HCT116 (cell line): Measurements from ENCODE around the gene LRIT2. TPM values are rescaled to one million over a fixed set of nuclear protein-coding genes. Genes with fewer than 3 reads are reported as not detected.

Experiments used
- ATAC-seq: fragments of 200-7000 bp; cut with Tn5 transposase; 2 replicates; pipeline ENCODE4 v1.9.1; 2020; ENCODE audit warnings: mild to moderate bottlenecking, moderate library complexity
- BruUV-seq: library from RNA; stranded (reverse); fragments of 400-500 nt; replicated peaks from 2 replicates; lab custom pipeline; 2021; lab: Mats Ljungman, UMichigan
- CTCF ChIA-PET: fragments of 300-600 bp; sonication (Branson Sonifier 250); formaldehyde crosslinking; loops from one replicate; lab custom pipeline; 2021; ENCODE audit warnings: antibody characterized with exemption; lab: Charles Lee
- POLR2A ChIA-PET: fragments of 300-600, 350-600 bp; sonication (Branson Sonifier 250); formaldehyde crosslinking; loops from one replicate; lab custom pipeline; 2021; ENCODE audit warnings: antibody characterized with exemption; lab: Charles Lee
- RAD21 ChIA-PET, 2 experiments: fragments of 300-600 bp; sonication (Branson Sonifier 250); formaldehyde crosslinking; loops; one replicate each; lab custom pipeline; 2023; ENCODE audit warnings: low total read pairs in 2 of 2; ENCODE audit not compliant: uncharacterized antibody in 2 of 2, unreplicated experiment in 2 of 2, low non-redundant PET in 1 of 2; lab: Charles Lee
- DNase-seq: peaks from one replicate; pipeline ENCODE4 v3.0.0-alpha.2; 2010; ENCODE audit warnings: low read depth, low spot score
- H2AFZ ChIP-seq: fragments of 200-600 bp; shearing (Covaris generic), sonication (generic); 2 replicates; pipeline ENCODE4 v1.6.1; 2017; ENCODE audit warnings: low read depth, mixed run types, mixed read lengths, antibody characterized with exemption, low read length; ENCODE audit not compliant: poor library complexity, severe bottlenecking
- H3K27ac ChIP-seq: 2 replicates; pipeline ENCODE4 v1.5.1; 2012; ENCODE audit warnings: low read depth, low read length
- H3K27me3 ChIP-seq: fragments of 200-600 bp; sonication (generic); 2 replicates; pipeline ENCODE4 v1.6.1; 2016; ENCODE audit warnings: mixed run types, low read length, mixed read lengths; ENCODE audit not compliant: insufficient read depth
- H3K36me3 ChIP-seq, 2 experiments: fragments of 200-500 bp in 1 of 2; fragments of 200-600 bp in 1 of 2; sonication (Bioruptor generic) in 1 of 2; sonication (generic) in 1 of 2; 2 replicates each; pipeline versions ENCODE4 v1.5.1 to v1.6.1; 2014 to 2016; ENCODE audit warnings: low read length in 2 of 2, inconsistent platforms in 1 of 2, mixed read lengths in 1 of 2, mixed run types in 1 of 2; ENCODE audit not compliant: insufficient read depth in 2 of 2, control insufficient read depth in 1 of 2
- H3K4me1 ChIP-seq, 2 experiments: fragments of 200-600 bp in 1 of 2; sonication (generic) in 1 of 2; 2 replicates each; pipeline versions ENCODE4 v1.5.1 to v1.6.1; 2012 to 2017; ENCODE audit warnings: low read length in 2 of 2, inconsistent platforms in 1 of 2, mild to moderate bottlenecking in 1 of 2, mixed read lengths in 1 of 2, mixed run types in 1 of 2, moderate library complexity in 1 of 2; ENCODE audit not compliant: insufficient read depth in 2 of 2, control insufficient read depth in 1 of 2
- H3K4me2 ChIP-seq: fragments of 200-600 bp; sonication (generic); 2 replicates; pipeline ENCODE4 v1.6.1; 2017; ENCODE audit warnings: mixed run types, low read length, mixed read lengths
- H3K4me3 ChIP-seq, 2 experiments: fragments of 200-600 bp in 1 of 2; sonication (generic) in 1 of 2; replicated peaks in 1 of 2; 2 replicates each; pipeline ENCODE4 v1.5.1; 2011 to 2016; ENCODE audit warnings: low read length in 2 of 2, control low read depth in 1 of 2, low read depth in 1 of 2, mild to moderate bottlenecking in 1 of 2, mixed read lengths in 1 of 2, mixed run types in 1 of 2
- H3K79me2 ChIP-seq: fragments of 200-600 bp; sonication (generic); 2 replicates; pipeline ENCODE4 v1.6.1; 2017; ENCODE audit warnings: mild to moderate bottlenecking, mixed run types, low read length, moderate library complexity, mixed read lengths; ENCODE audit not compliant: insufficient read depth
- H3K9ac ChIP-seq: fragments of 200-600 bp; sonication (generic); 2 replicates; pipeline ENCODE4 v1.6.1; 2016; ENCODE audit warnings: low read length, mixed read lengths
- H3K9me2 ChIP-seq: fragments of 200-600 bp; sonication (generic), shearing (Covaris generic); 2 replicates; pipeline ENCODE4 v1.6.1; 2017; ENCODE audit warnings: mixed run types, mild to moderate bottlenecking, moderate library complexity; ENCODE audit not compliant: insufficient read depth
- H3K9me3 ChIP-seq, 2 experiments: fragments of 200-500 bp in 1 of 2; fragments of 200-600 bp in 1 of 2; sonication (Bioruptor generic) in 1 of 2; sonication (generic) in 1 of 2; 2 replicates each; pipeline ENCODE4 v1.6.1; 2014 to 2017; ENCODE audit warnings: low read length in 2 of 2, mixed read lengths in 2 of 2, inconsistent platforms in 1 of 2, low read depth in 1 of 2, mild to moderate bottlenecking in 1 of 2, mixed run types in 1 of 2, moderate library complexity in 1 of 2; ENCODE audit not compliant: control insufficient read depth in 1 of 2, insufficient read depth in 1 of 2
- H4K20me1 ChIP-seq: fragments of 200-600 bp; sonication (generic), shearing (Covaris generic); 2 replicates; pipeline ENCODE4 v1.6.1; 2017; ENCODE audit warnings: mixed run types, mild to moderate bottlenecking, moderate library complexity; ENCODE audit not compliant: insufficient read depth
- ATF3 ChIP-seq: IDR thresholded peaks from 2 replicates; pipeline ENCODE4 v1.6.1; 2012
- CBX3 ChIP-seq: IDR thresholded peaks from 2 replicates; pipeline ENCODE4 v1.6.1; 2012; ENCODE audit warnings: low read depth
- EZH2 ChIP-seq: fragments of 200-600 bp; sonication (generic); IDR thresholded peaks from 2 replicates; pipeline ENCODE4 v1.6.1; 2017; ENCODE audit warnings: antibody characterized with exemption, mixed run types
- EZH2phosphoT487 ChIP-seq: fragments of 200-600 bp; IDR thresholded peaks from 2 replicates; pipeline ENCODE4 v1.6.1; 2018; ENCODE audit warnings: antibody characterized with exemption, borderline replicate concordance
- FOSL1 ChIP-seq: IDR thresholded peaks from 2 replicates; pipeline ENCODE4 v1.6.1; 2012; ENCODE audit warnings: low read depth
- JUND ChIP-seq: IDR thresholded peaks from 2 replicates; pipeline ENCODE4 v1.6.1; 2012
- MAX ChIP-seq: IDR thresholded peaks from 2 replicates; pipeline ENCODE4 v1.6.1; 2012
- POLR2A ChIP-seq: IDR thresholded peaks from 2 replicates; pipeline ENCODE4 v1.7.0; 2011; ENCODE audit warnings: borderline replicate concordance; ENCODE audit not compliant: insufficient read depth, insufficient read length; ENCODE audit errors: extremely low read depth
- POLR2AphosphoS5 ChIP-seq: IDR thresholded peaks from 2 replicates; pipeline ENCODE4 v1.6.1; 2011; ENCODE audit warnings: mild to moderate bottlenecking, low read depth, low read length, moderate library complexity
- RAD21 ChIP-seq: IDR thresholded peaks from 2 replicates; pipeline ENCODE4 v1.6.1; 2012; ENCODE audit warnings: low read depth, mild to moderate bottlenecking
- REST ChIP-seq: IDR thresholded peaks from 2 replicates; pipeline ENCODE4 v1.6.1; 2012; ENCODE audit warnings: low read depth
- SIN3A ChIP-seq: IDR thresholded peaks from 2 replicates; pipeline ENCODE4 v1.6.1; 2012; ENCODE audit warnings: low read depth
- SRF ChIP-seq: IDR thresholded peaks from 2 replicates; pipeline ENCODE4 v1.6.1; 2012; ENCODE audit warnings: low read depth
- TCF7L2 ChIP-seq: IDR thresholded peaks from 2 replicates; pipeline ENCODE4 v1.7.0; 2011; ENCODE audit warnings: borderline replicate concordance, inconsistent platforms; ENCODE audit not compliant: insufficient read depth, insufficient read length; ENCODE audit errors: extremely low read depth
- ZBTB33 ChIP-seq: IDR thresholded peaks from 2 replicates; pipeline ENCODE4 v1.6.1; 2011; ENCODE audit warnings: mild to moderate bottlenecking, low read length, moderate library complexity; ENCODE audit not compliant: insufficient replicate concordance; ENCODE audit errors: extremely low read depth
- ZFX ChIP-seq: fragments of 450-650 bp; IDR thresholded peaks from 2 replicates; pipeline ENCODE4 v1.6.1; 2017
- ZNF274 ChIP-seq: fragments of 200-500 bp; sonication (Bioruptor generic); IDR thresholded peaks from 2 replicates; pipeline ENCODE4 v1.6.1; 2014; ENCODE audit warnings: mild to moderate bottlenecking, low read depth, low read length, inconsistent platforms
- intact Hi-C: fragments of 100-400 bp; cut with micrococcal nuclease; formaldehyde crosslinking; loops from 2 replicates; pipeline ENCODE4 v1.10.0; 2022
- total RNA-seq: library from RNA; stranded (reverse); gene quantifications from one replicate; pipeline ENCODE4 v1.2.1, GENCODE V29; 2021; ENCODE audit not compliant: unreplicated experiment

LRIT2 gene
- total RNA-seq, 1 experiment from 2014 or later = not detected

- no peaks in the 10 kb centered on the region for H3K9me2 ChIP-seq
- ATAC-seq (no peak), DNase-seq (no peak)
- no peaks in the 10 kb centered on the region for H3K36me3 ChIP-seq
- H3K27ac ChIP-seq = no peak overlapping the region
- BruUV-seq = no TSS peak
- intact Hi-C loops = no loop called here
- H3K9ac ChIP-seq = no peak overlapping the region
- no peak overlapping the region for H2AFZ ChIP-seq
- no peaks in the 10 kb centered on the region for H3K79me2 ChIP-seq
- H3K9me3 ChIP-seq = no peaks in the 10 kb centered on the region
- no peak for TF ChIP-seq ZBTB33
- TF ChIP-seq MAX = no peak
- no peak for TF ChIP-seq ZFX
- TF ChIP-seq RAD21 = no peak
- TF ChIP-seq REST = no peak
- TF ChIP-seq FOSL1 = no peak
- no peak for TF ChIP-seq SRF
- no peak for TF ChIP-seq EZH2phosphoT487
- TF ChIP-seq ZNF274 = no peak
- TF ChIP-seq POLR2A = no peak
- TF ChIP-seq EZH2 = no peak
- TF ChIP-seq TCF7L2 = no peak
- TF ChIP-seq SIN3A = no peak
- no peak for TF ChIP-seq ATF3
- TF ChIP-seq POLR2AphosphoS5 = no peak
- TF ChIP-seq JUND = no peak
- no peak for TF ChIP-seq CBX3
- no peak overlapping the region for H3K4me2 ChIP-seq
- CTCF ChIA-PET = interaction anchor here (1.3 kb wide), 1 partner anchor 9 kb away, joined by 3 read pairs; no protein-coding TSS in a partner anchor
- no peak overlapping the region for H3K4me3 ChIP-seq
- POLR2A ChIA-PET = no interaction called here
- RAD21 ChIA-PET = no interaction called here
- H4K20me1 ChIP-seq = no peaks in the 10 kb centered on the region
- H3K27me3 ChIP-seq = peaks cover 12% of the 10 kb centered on the region
- H3K4me1 ChIP-seq = no peaks in the 10 kb centered on the region
Observed at GRCh38 chr10:84201682-84202081, 23.7 kb downstream of the LRIT2 start.
